Common myeloid progenitor, CD34-positive (primary cell): ENCODE results near the gene GEN1.

Experiments
- CTCF ChIA-PET: fragments of 350-600 bp; sonication (Branson Sonifier 250); formaldehyde crosslinking; loops from one replicate; lab custom pipeline; 2021; ENCODE audit warnings: antibody characterized with exemption; lab: Charles Lee
- POLR2A ChIA-PET: fragments of 350-600 bp; sonication (Branson Sonifier 250); formaldehyde crosslinking; loops from one replicate; lab custom pipeline; 2021; ENCODE audit warnings: antibody characterized with exemption; lab: Charles Lee
- DNase-seq, 3 donors: peaks; one replicate each; pipeline versions ENCODE4 v3.0.0 to v3.0.0-alpha.2; 2013
- H3K27ac ChIP-seq, 2 experiments: 1 replicate in 1 of 2; 2 replicates in 1 of 2; pipeline ENCODE4 v1.7.0; 2013; ENCODE audit warnings: inconsistent platforms in 2 of 2, low read length in 2 of 2, mild to moderate bottlenecking in 2 of 2, low read depth in 1 of 2, moderate library complexity in 1 of 2; ENCODE audit not compliant: severe bottlenecking in 2 of 2, insufficient read depth in 1 of 2, poor library complexity in 1 of 2
- H3K27me3 ChIP-seq, 5 experiments: replicated peaks in 2 of 5; 1 replicate in 3 of 5; 2 replicates in 2 of 5; pipeline versions ENCODE4 v1.6.1 to v1.7.0; 2013; ENCODE audit warnings: low read length in 4 of 5, mild to moderate bottlenecking in 2 of 5, moderate library complexity in 2 of 5, inconsistent platforms in 1 of 5; ENCODE audit not compliant: insufficient read depth in 5 of 5, control insufficient read depth in 4 of 5
- H3K36me3 ChIP-seq, 4 experiments: 1 replicate in 2 of 4; 2 replicates in 2 of 4; pipeline versions ENCODE4 v1.6.1 to v1.7.0; 2013; ENCODE audit warnings: low read length in 3 of 4, control low read depth in 1 of 4, mild to moderate bottlenecking in 1 of 4; ENCODE audit not compliant: control insufficient read depth in 4 of 4, insufficient read depth in 4 of 4
- H3K4me1 ChIP-seq, 4 experiments: 1 replicate in 3 of 4; 2 replicates in 1 of 4; pipeline versions ENCODE4 v1.6.1 to v1.7.1; 2013; ENCODE audit warnings: low read length in 3 of 4, mild to moderate bottlenecking in 3 of 4, control low read depth in 1 of 4, inconsistent platforms in 1 of 4, moderate library complexity in 1 of 4; ENCODE audit not compliant: control insufficient read depth in 4 of 4, insufficient read depth in 4 of 4; ENCODE audit errors: control extremely low read depth in 1 of 4
- H3K4me3 ChIP-seq, 7 experiments: 1 replicate in 4 of 7; 2 replicates in 3 of 7; pipeline versions ENCODE4 v1.5.1 to v1.7.0; 2013; ENCODE audit warnings: mild to moderate bottlenecking in 7 of 7, low read length in 6 of 7, moderate library complexity in 6 of 7, inconsistent platforms in 2 of 7, low read depth in 2 of 7, control low read depth in 1 of 7; ENCODE audit not compliant: insufficient read depth in 4 of 7, control insufficient read depth in 1 of 7; ENCODE audit errors: extremely low read depth in 1 of 7
- H3K9me3 ChIP-seq, 5 experiments: 1 replicate in 4 of 5; 2 replicates in 1 of 5; pipeline versions ENCODE4 v1.6.1 to v1.7.1; 2013; ENCODE audit warnings: low read length in 4 of 5, mild to moderate bottlenecking in 2 of 5, inconsistent platforms in 1 of 5, low read depth in 1 of 5, moderate library complexity in 1 of 5; ENCODE audit not compliant: control insufficient read depth in 4 of 5, insufficient read depth in 2 of 5; ENCODE audit errors: control extremely low read depth in 1 of 5
- WGBS: methylation state at CpG from one replicate; pipeline ENCODE4 v1.1.5; 2013; ENCODE audit not compliant: insufficient coverage; 5-methylcytosine and 5-hydroxymethylcytosine counted together

Gene GEN1

DNA sequence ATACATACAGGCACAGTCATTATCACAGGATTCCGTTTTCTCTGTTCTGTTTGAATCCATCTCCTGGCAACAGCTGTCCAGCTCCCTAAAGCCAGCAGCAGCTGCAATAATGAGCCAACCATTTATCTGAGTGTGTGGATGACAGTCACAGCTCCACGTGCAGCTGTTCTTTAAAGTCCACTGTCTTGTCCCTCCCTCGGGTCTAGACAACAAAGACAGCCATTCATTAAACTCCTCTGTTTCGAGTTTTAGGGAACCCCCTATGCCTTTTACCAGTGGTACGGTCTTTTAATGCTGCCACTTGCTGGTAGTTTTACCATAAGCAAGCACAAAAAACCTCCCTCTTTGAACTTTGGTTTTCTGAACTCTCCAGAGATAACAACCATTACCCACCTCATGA is 46.3 kb downstream of the GEN1 start:
- Histone ChIP-seq H3K36me3 (no peaks in the 10 kb centered on the region), H3K27me3 (peaks cover 0 to 5% (median 1%) of the 10 kb centered on the region in 5 experiments), H3K4me1 (peaks cover 0 to 22% (median 7%) of the 10 kb centered on the region in 4 experiments), H3K4me3 (no peak overlapping the region), H3K9me3 (no peaks in the 10 kb centered on the region), H3K27ac (no peak overlapping the region)
- no peak for DNase-seq
- WGBS = 90% methylated on average over 3 of the region's 5 CpGs
- ChIA-PET CTCF (interaction anchor here (0.9 kb wide), 1 partner anchor 57 kb away, joined by 4 read pairs; no protein-coding TSS in a partner anchor), POLR2A (no interaction called here)

DNA sequence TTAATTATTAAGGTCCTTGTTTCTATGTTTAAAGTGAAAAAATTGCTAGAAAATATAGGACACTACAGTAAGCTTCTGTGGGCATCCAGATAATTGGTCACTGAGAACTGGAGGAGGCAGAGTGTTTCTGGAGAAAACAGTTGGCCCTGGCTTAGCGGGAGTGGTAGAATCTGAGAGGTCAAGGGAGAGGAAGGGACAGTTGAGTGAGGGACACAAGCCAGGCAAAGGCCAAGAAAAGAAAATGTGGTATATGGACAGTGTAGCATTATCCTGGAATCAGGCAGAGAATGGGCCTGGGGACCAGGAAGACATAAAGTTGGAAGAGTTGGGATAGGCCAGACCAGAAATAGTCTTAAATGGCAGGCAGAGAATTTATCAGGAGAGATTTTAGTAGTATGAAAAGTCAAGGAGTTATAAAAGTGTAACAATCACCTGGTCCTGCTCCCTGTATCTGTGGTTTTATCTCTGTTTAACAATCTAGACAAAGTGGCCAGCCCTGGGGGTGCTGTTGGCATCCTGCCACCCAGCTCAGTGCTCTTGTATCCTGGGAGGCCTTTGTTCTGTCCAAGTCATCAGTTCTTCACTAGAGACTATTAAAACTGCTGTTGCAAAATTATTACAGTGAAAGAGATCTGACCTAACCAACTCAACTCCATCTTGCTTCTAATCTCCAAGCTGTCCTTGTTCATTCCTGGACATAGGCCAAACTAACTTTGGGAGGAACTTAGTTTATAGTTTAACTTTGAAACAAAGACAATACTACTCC is 46.9 kb downstream of the GEN1 start:
- CTCF ChIA-PET = interaction anchor here (1.1 kb wide), 1 partner anchor 31 kb away, joined by 3 read pairs; no protein-coding TSS in a partner anchor
- no peak overlapping the region for H3K4me3 ChIP-seq
- H3K36me3 ChIP-seq = no peaks in the 10 kb centered on the region
- peaks cover 0 to 22% (median 7%) of the 10 kb centered on the region in 4 experiments for H3K4me1 ChIP-seq
- no peaks in the 10 kb centered on the region for H3K9me3 ChIP-seq
- WGBS = 93% methylated on average over 1 of the region's 1 CpG
- peaks cover 0 to 4% (median 0%) of the 10 kb centered on the region in 5 experiments for H3K27me3 ChIP-seq
- no peak overlapping the region for H3K27ac ChIP-seq
- POLR2A ChIA-PET = no interaction called here
- no peak for DNase-seq

DNA sequence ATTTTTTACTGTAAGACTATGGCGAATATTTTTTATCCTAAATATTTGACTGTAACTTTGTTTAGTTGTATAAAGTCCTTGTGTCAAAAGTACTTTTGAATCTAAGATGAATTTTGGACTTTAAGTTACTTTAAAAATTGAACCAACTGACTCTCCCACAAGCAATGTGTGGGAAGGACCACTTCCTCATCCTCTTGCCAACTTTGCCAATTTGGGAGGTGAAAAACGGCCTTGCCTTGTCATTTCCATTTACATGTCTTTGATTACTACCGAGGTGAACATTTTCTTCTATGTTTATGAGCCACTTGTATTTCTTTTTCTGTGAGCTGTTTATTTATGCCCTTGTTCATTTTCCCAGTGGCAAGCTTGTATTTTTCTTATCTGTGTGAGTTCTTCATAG is 49.6 kb downstream of the GEN1 start:
- WGBS = no CpG with 5 or more reads among the region's 3 CpGs
- ChIA-PET CTCF (interaction anchor here (1.5 kb wide), 1 partner anchor 11 kb away, joined by 4 read pairs; no protein-coding TSS in a partner anchor), POLR2A (no interaction called here)
- DNase-seq = no peak
- Histone ChIP-seq H3K4me1 (peaks cover 0 to 22% (median 7%) of the 10 kb centered on the region in 4 experiments), H3K36me3 (no peaks in the 10 kb centered on the region), H3K4me3 (no peak overlapping the region), H3K9me3 (no peaks in the 10 kb centered on the region), H3K27ac (no peak overlapping the region), H3K27me3 (peaks cover 0 to 4% (median 0%) of the 10 kb centered on the region in 5 experiments)

DNA sequence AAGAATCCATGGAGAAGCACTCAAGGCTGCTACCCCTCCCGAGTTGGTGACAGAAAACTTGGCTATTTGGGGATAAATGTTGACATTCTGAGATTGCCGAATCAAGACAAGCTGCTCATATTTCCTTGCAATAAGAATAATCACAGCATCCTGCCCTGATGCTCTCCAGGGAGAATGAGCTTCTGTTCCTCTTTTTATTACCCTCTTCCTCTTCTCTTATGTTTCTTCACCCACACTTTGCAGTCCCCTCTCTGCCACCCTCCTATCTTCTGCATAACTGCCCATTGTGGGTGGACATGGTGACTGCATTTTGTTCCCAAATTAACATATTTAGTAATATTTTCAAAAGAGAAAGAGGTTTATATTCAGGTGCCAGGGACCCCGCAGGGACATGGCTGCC is 50.4 kb downstream of the GEN1 start:
- POLR2A ChIA-PET = no interaction called here
- peak in 2 of 3 donors; percentile 59 to 65 for DNase-seq
- 60% methylated on average over 3 of the region's 3 CpGs for WGBS
- H3K9me3 ChIP-seq = no peaks in the 10 kb centered on the region
- H3K4me3 ChIP-seq = no peak overlapping the region
- peaks cover 0 to 4% (median 0%) of the 10 kb centered on the region in 5 experiments for H3K27me3 ChIP-seq
- CTCF ChIA-PET = interaction anchor here (1.3 kb wide), 1 partner anchor 53 kb away, joined by 3 read pairs; no protein-coding TSS in a partner anchor
- no peaks in the 10 kb centered on the region for H3K36me3 ChIP-seq
- no peak overlapping the region for H3K27ac ChIP-seq
- H3K4me1 ChIP-seq = peaks cover 0 to 21% (median 7%) of the 10 kb centered on the region in 4 experiments

DNA sequence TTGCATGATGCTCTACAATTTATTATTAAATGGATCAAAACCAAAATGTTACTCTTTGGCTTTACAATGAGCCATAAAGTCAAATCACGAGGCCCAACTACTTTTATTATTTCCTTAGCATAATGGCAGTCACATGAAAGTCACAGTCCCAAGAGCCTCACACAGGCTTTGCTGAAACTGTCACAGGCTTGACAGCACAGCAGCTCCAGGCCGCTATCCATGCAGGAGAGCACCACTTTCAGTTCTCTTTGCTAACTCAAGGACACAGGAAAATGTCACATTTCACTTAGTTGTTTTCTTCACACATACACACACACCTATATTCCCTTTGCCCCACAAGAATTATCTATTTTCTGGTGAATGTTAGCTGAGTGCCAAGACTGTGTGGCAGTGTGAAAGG is 51.2 kb downstream of the GEN1 start:
- DNase-seq = no peak
- H3K27ac ChIP-seq = no peak overlapping the region
- H3K4me3 ChIP-seq = no peak overlapping the region
- H3K9me3 ChIP-seq = no peaks in the 10 kb centered on the region
- ChIA-PET POLR2A (no interaction called here), CTCF (interaction anchor here (0.6 to 1.3 kb wide), 3 partner anchors 32 to 596 kb away, joined by 3 to 4 read pairs (median 3); no protein-coding TSS in a partner anchor)
- H3K27me3 ChIP-seq = peaks cover 0 to under 1% (median 0%) of the 10 kb centered on the region in 5 experiments
- 100% methylated on average over 2 of the region's 2 CpGs for WGBS
- H3K36me3 ChIP-seq = no peaks in the 10 kb centered on the region
- H3K4me1 ChIP-seq = peaks cover 0 to 17% (median 7%) of the 10 kb centered on the region in 4 experiments

DNA sequence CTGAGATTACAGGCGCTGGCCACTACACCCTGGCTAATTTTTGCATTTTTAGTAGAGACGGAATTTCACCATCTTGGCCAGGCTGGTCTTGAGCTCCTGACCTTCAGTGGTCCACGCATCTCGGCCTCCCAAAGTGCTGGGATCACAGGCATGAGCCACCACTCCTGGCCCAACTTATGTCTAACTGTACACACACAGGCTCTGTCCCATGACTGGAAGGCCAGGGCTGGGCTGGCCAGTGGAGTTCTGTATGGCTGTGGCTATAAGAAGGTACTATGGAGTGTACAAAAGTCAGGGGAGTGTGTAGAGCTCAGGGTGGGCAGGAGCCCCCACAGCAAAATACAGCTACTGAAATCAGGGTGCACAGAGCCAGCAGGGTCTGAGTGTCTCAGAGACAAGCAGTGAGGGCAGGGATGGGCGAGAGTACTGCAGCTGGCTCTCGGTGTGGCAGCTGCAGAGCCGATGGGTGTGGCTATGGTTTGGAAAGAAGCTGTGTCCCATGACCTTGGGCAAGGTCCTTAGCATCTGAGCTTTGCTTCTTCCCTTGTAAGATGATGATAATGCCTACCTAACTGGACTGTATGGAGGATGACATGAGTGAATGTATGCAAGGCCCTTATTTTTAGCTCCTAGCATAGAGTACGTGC is 51.9 kb downstream of the GEN1 start:
- H3K4me3 ChIP-seq = no peak overlapping the region
- ChIA-PET POLR2A (no interaction called here), CTCF (interaction anchor here (0.6 to 1.3 kb wide), 3 partner anchors 10 to 55 kb away, joined by 3 to 4 read pairs (median 3); partner anchors contain the start of gene MSGN1)
- H3K9me3 ChIP-seq = no peaks in the 10 kb centered on the region
- no peaks in the 10 kb centered on the region for H3K36me3 ChIP-seq
- 88% methylated on average over 5 of the region's 8 CpGs for WGBS
- H3K4me1 ChIP-seq = peaks cover 0 to 17% (median 7%) of the 10 kb centered on the region in 4 experiments
- no peaks in the 10 kb centered on the region for H3K27me3 ChIP-seq
- H3K27ac ChIP-seq = no peak overlapping the region
- no peak for DNase-seq
